22Rv1 (cell line): ENCODE data around the gene DDI2.

Experiments
- CTCF ChIP-seq: fragments of 450-650 bp; IDR thresholded peaks from 2 replicates; pipeline ENCODE4 v1.5.1; 2017; ENCODE audit warnings: mild to moderate bottlenecking
- ZFX ChIP-seq: fragments of 450-650 bp; IDR thresholded peaks from 2 replicates; pipeline ENCODE4 v1.6.1; 2017; ENCODE audit warnings: antibody characterized with exemption, borderline replicate concordance

GRCh38 chr1:15574741-15575140 is 42.5 kb upstream of the DDI2 start:
- TF ChIP-seq CTCF (no peak), ZFX (no peak)
